PC-3 (cell line): ENCODE results near the gene UBAP2. TPM values are rescaled to one million over a fixed set of nuclear protein-coding genes. Genes with fewer than 3 reads are reported as not detected.

Source experiments
- ATAC-seq: fragments of 200-7000 bp; cut with Tn5 transposase; 2 replicates; pipeline ENCODE4 v1.9.1; 2020; ENCODE audit warnings: mild to moderate bottlenecking, moderate library complexity
- BruUV-seq: library from RNA; stranded (reverse); fragments of 400-500 nt; replicated peaks from 2 replicates; lab custom pipeline; 2021; lab: Mats Ljungman, UMichigan
- CTCF ChIA-PET: fragments of 300-600 bp; sonication (Branson Sonifier 250); formaldehyde crosslinking; loops from one replicate; lab custom pipeline; 2022; ENCODE audit warnings: antibody characterized with exemption; lab: Charles Lee
- POLR2A ChIA-PET: fragments of 300-600 bp; sonication (Branson Sonifier 250); formaldehyde crosslinking; loops from one replicate; lab custom pipeline; 2022; ENCODE audit warnings: antibody characterized with exemption; ENCODE audit not compliant: unreplicated experiment; lab: Charles Lee
- DNase-seq: peaks from one replicate; pipeline ENCODE4 v3.0.0-alpha.2; 2015
- H2AFZ ChIP-seq: fragments of 300-600 bp; sonication (generic); 2 replicates; pipeline ENCODE4 v1.6.0; 2016; ENCODE audit warnings: antibody characterized with exemption, low read length
- H3F3A ChIP-seq: fragments of 300-600 bp; sonication (generic); one replicate; pipeline ENCODE4 v1.6.0; 2017; ENCODE audit warnings: antibody characterized with exemption, low read length, control low read depth, mild to moderate bottlenecking; ENCODE audit not compliant: unreplicated experiment
- H3K27ac ChIP-seq: fragments of 300-600 bp; sonication (generic); 2 replicates; pipeline ENCODE4 v1.5.1; 2016; ENCODE audit warnings: mild to moderate bottlenecking, low read length
- H3K27me3 ChIP-seq: fragments of 300-600 bp; sonication (generic); 2 replicates; pipeline ENCODE4 v1.6.1; 2016; ENCODE audit warnings: low read length, mixed read lengths
- H3K36me3 ChIP-seq: fragments of 300-600 bp; sonication (generic); 2 replicates; pipeline ENCODE4 v1.6.1; 2016; ENCODE audit warnings: low read depth, mixed run types, low read length, mixed read lengths
- H3K4me1 ChIP-seq: fragments of 300-600 bp; sonication (generic); 2 replicates; pipeline ENCODE4 v1.5.1; 2016; ENCODE audit warnings: low read length; ENCODE audit not compliant: insufficient read depth
- H3K4me2 ChIP-seq: fragments of 300-600 bp; sonication (generic); 2 replicates; pipeline ENCODE4 v1.6.0; 2016; ENCODE audit warnings: low read length
- H3K4me3 ChIP-seq: fragments of 300-600 bp; sonication (generic); 2 replicates; pipeline ENCODE4 v1.5.1; 2016; ENCODE audit warnings: mild to moderate bottlenecking, low read length, mixed read lengths
- H3K79me2 ChIP-seq: fragments of 300-600 bp; sonication (generic); 2 replicates; pipeline ENCODE4 v1.6.1; 2017; ENCODE audit warnings: low read length, mixed read lengths
- H3K9ac ChIP-seq: fragments of 300-600 bp; sonication (generic); 2 replicates; pipeline ENCODE4 v1.6.0; 2016; ENCODE audit warnings: mild to moderate bottlenecking, low read length
- H3K9me2 ChIP-seq: fragments of 300-600 bp; sonication (generic); replicated peaks from 2 replicates; pipeline ENCODE4 v1.6.1; 2016; ENCODE audit warnings: mixed run types, low read length, mixed read lengths
- H3K9me3 ChIP-seq: fragments of 300-600 bp; sonication (generic); 2 replicates; pipeline ENCODE4 v1.6.1; 2016; ENCODE audit warnings: low read length, mixed read lengths
- H4K20me1 ChIP-seq: fragments of 300-600 bp; sonication (generic); 2 replicates; pipeline ENCODE4 v1.6.1; 2016; ENCODE audit warnings: low read length, mixed read lengths
- CTCF ChIP-seq: fragments of 300-600 bp; sonication (generic); conservative IDR thresholded peaks from 2 replicates; pipeline ENCODE4 v1.5.1; 2017; ENCODE audit warnings: antibody characterized with exemption, low read depth, mild to moderate bottlenecking, low read length
- EZH2 ChIP-seq: fragments of 300-600 bp; sonication (generic); IDR thresholded peaks from one replicate; pipeline ENCODE4 v1.6.1; 2017; ENCODE audit warnings: antibody characterized with exemption, mild to moderate bottlenecking, low read length; ENCODE audit not compliant: unreplicated experiment
- EZH2phosphoT487 ChIP-seq: fragments of 300-600 bp; sonication (generic); IDR thresholded peaks from 2 replicates; pipeline ENCODE4 v1.6.1; 2018; ENCODE audit warnings: mild to moderate bottlenecking, antibody characterized with exemption, low read length, borderline replicate concordance
- intact Hi-C: fragments of 100-400 bp; cut with micrococcal nuclease; formaldehyde crosslinking; loops from 2 replicates; pipeline ENCODE4 v1.9.0; 2023
- total RNA-seq: library from RNA; depleted of rRNA; stranded (reverse); fragments of >200 nt; gene quantifications from 2 replicates; pipeline ENCODE4 v1.2.3, GENCODE V29; 2014

The UBAP2 gene
- total RNA-seq, 1 experiment from 2014 or later: 12.6 TPM

DNA sequence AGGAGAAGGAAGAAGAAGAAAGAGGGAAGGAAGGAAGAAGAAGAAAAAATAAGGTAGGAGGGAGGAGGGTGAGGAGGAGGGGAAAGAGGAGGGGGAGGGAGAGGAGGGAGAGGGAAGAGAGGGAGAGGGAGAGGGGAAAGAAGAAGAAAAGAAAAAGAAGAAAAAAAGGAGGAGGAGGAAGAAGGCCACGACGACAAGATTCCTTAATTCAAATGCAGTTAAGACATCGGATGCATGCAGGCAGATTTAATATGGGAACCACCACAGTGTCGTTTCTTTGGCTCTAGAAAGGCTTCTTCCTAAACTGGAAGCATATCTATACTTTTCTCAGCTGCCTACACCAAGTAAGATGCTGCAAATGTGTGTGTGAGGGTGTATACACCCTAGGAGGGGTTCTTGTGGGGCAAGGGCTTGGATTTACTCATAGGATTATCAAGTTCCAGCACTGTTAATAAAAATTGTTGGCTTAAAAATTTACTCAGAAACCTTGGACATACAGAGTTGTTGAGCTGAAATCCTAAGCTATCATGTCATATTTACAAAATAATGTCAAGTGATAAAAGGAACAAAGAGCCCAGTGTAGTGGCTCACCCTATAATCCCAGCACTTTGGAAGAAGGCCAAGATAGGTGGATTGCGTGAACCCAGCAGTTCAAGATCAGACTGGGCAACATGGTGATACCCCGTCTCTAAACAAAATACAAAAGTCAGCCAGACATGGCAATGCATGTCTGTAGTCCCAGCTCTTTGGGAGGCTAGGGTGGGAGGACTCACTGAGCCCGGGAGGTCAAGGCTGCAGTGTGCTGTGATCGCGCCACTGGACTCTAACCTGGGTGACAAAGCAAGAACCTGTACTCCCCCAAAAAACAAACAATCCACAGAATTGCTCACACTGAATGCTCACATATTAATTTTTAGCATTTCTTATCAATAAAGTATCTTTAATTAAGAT is 108.5 kb downstream of the UBAP2 start:
- Histone ChIP-seq H3K79me2 (no peaks in the 10 kb centered on the region), H3K9me2 (no peaks in the 10 kb centered on the region), H2AFZ (no peak overlapping the region), H3K9me3 (no peaks in the 10 kb centered on the region), H3K4me2 (no peak overlapping the region), H3F3A (no peaks in the 10 kb centered on the region), H3K4me3 (no peak overlapping the region), H3K27ac (peak overlapping the region; percentile 62), H3K4me1 (peaks cover 25% of the 10 kb centered on the region), H4K20me1 (no peaks in the 10 kb centered on the region), H3K9ac (no peak overlapping the region), H3K36me3 (peaks cover 24% of the 10 kb centered on the region), H3K27me3 (no peaks in the 10 kb centered on the region)
- DNase-seq: peak; percentile 71
- BruUV-seq: no TSS peak
- CTCF ChIA-PET: no interaction called here
- no peak for TF ChIP-seq CTCF
- no peak for TF ChIP-seq EZH2phosphoT487
- no peak for TF ChIP-seq EZH2
- intact Hi-C loops: no loop called here
- POLR2A ChIA-PET: interaction anchor here (0.6 kb wide), 2 partner anchors 75 to 439 kb away, joined by 3 read pairs; no protein-coding TSS in a partner anchor
- peak; percentile 79 for ATAC-seq

DNA sequence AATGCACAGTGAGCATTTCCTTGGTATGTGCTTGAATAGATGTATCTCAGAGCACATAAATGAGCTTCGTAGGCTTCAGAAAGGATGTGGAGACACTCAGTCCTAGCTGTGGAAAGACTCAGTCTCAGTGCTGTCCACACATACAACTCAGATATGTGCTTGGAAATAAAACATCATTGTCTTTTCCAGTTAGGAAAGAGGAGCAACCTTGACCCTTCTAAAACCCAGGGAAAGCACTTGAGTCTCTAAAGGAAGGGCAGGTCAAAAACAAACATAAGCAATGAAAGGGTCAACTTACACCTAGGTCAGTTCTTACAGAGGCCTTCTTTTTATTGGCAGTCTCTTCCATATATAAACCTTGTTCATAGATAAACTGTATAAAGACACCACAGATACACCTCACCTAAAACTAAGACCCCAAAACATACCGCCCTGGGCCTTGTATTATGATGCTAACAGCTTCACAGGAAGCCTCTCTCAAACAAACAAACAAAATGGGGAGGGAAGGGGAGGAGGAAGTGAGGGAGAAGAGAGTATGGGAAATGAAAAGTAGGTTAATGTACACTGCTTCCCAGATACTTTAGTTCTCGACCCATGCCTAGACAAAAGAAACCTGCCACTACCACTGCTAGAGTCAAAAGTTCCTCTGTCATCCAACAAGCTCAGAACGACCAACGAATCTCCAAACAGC is 114.4 kb downstream of the UBAP2 start:
- Histone ChIP-seq H3K4me2 (no peak overlapping the region), H3K27me3 (no peaks in the 10 kb centered on the region), H3F3A (no peaks in the 10 kb centered on the region), H3K79me2 (no peaks in the 10 kb centered on the region), H3K4me1 (no peaks in the 10 kb centered on the region), H4K20me1 (no peaks in the 10 kb centered on the region), H3K9me3 (no peaks in the 10 kb centered on the region), H3K4me3 (no peak overlapping the region), H3K9ac (no peak overlapping the region), H2AFZ (no peak overlapping the region), H3K36me3 (peaks cover 18% of the 10 kb centered on the region), H3K27ac (no peak overlapping the region), H3K9me2 (no peaks in the 10 kb centered on the region)
- no peak for ATAC-seq
- CTCF ChIA-PET: no interaction called here
- POLR2A ChIA-PET: no interaction called here
- DNase-seq: no peak
- intact Hi-C loops: no loop called here
- TF ChIP-seq EZH2phosphoT487 (no peak), CTCF (no peak), EZH2 (no peak)
- no TSS peak for BruUV-seq
